Endodermal cell (in vitro differentiated cells): ENCODE results near the gene GRIK4. TPM values are rescaled to one million over a fixed set of nuclear protein-coding genes. Genes with fewer than 3 reads are reported as not detected.

Experiments
- DNase-seq: peaks from one replicate; pipeline ENCODE4 v3.0.0-alpha.2; 2017
- H3K27ac ChIP-seq: 2 replicates; pipeline ENCODE4 v1.5.1; 2013; ENCODE audit warnings: mild to moderate bottlenecking, low read depth, low read length, moderate library complexity
- H3K27me3 ChIP-seq: 2 replicates; pipeline ENCODE4 v1.6.1; 2013; ENCODE audit warnings: mild to moderate bottlenecking, low read length, moderate library complexity; ENCODE audit not compliant: insufficient read depth, control insufficient read depth, poor library complexity, severe bottlenecking
- H3K36me3 ChIP-seq: 2 replicates; pipeline ENCODE4 v1.7.0; 2013; ENCODE audit warnings: mild to moderate bottlenecking, low read length, moderate library complexity; ENCODE audit not compliant: control insufficient read depth, insufficient read depth
- H3K4me1 ChIP-seq: one replicate; pipeline ENCODE4 v1.7.0; 2013; ENCODE audit warnings: low read length; ENCODE audit not compliant: control insufficient read depth, insufficient read depth
- H3K4me3 ChIP-seq: 2 replicates; pipeline ENCODE4 v1.5.1; 2013; ENCODE audit warnings: mild to moderate bottlenecking, low read length, moderate library complexity
- H3K9ac ChIP-seq: 2 replicates; pipeline ENCODE4 v1.6.1; 2013; ENCODE audit warnings: mild to moderate bottlenecking, low read length, moderate library complexity; ENCODE audit not compliant: poor library complexity, severe bottlenecking; ENCODE audit errors: extremely low read depth
- H3K9me3 ChIP-seq: 2 replicates; pipeline ENCODE4 v1.6.1; 2013; ENCODE audit warnings: mild to moderate bottlenecking, low read length, moderate library complexity; ENCODE audit not compliant: control insufficient read depth
- H3K27ac Mint-ChIP-seq: 2 replicates; pipeline ENCODE4 v1.8.0; 2020; ENCODE audit warnings: mixed read lengths
- H3K27me3 Mint-ChIP-seq: 2 replicates; pipeline ENCODE4 v1.8.0; 2021; ENCODE audit warnings: mild to moderate bottlenecking, mixed read lengths; ENCODE audit not compliant: insufficient read depth
- H3K36me3 Mint-ChIP-seq: 2 replicates; pipeline ENCODE4 v1.8.0; 2020; ENCODE audit warnings: low read depth, mixed read lengths
- H3K4me1 Mint-ChIP-seq: 2 replicates; pipeline ENCODE4 v1.8.0; 2020; ENCODE audit warnings: mixed read lengths
- H3K4me3 Mint-ChIP-seq: 2 replicates; pipeline ENCODE4 v1.8.0; 2020; ENCODE audit warnings: mild to moderate bottlenecking, moderate library complexity, mixed read lengths
- H3K9me3 Mint-ChIP-seq: 2 replicates; pipeline ENCODE4 v1.8.0; 2020; ENCODE audit warnings: mild to moderate bottlenecking, mixed read lengths
- CTCF ChIP-seq: fragments of 200-600 bp; sonication (generic); conservative IDR thresholded peaks from 2 replicates; pipeline ENCODE4 v1.5.0; 2021; ENCODE audit warnings: antibody characterized with exemption, mild to moderate bottlenecking
- WGBS, 2 experiments: methylation state at CpG; one replicate each; pipeline versions ENCODE4 v1.1.5 to v1.1.7; 2013; ENCODE audit warnings: missing lambda C conversion rate in 2 of 2, mixed read lengths in 1 of 2; ENCODE audit not compliant: insufficient coverage in 1 of 2, insufficient read length in 1 of 2; 5-methylcytosine and 5-hydroxymethylcytosine counted together
- total RNA-seq, 2 donors: library from RNA; stranded (reverse); fragmentation: NEBNext Ultra II Directional in 1 of 2; extraction: Animal tissue kit (Norgen Biotek cat#: 25700) in 1 of 2; gene quantifications; 2 replicates in 1 of 2; 3 replicates in 1 of 2; pipeline ENCODE4 v1.2.1, GENCODE V29; 2021

The GRIK4 gene
- total RNA-seq, 2 donors from 2014 or later: 1.7 to 3.5 TPM

DNA sequence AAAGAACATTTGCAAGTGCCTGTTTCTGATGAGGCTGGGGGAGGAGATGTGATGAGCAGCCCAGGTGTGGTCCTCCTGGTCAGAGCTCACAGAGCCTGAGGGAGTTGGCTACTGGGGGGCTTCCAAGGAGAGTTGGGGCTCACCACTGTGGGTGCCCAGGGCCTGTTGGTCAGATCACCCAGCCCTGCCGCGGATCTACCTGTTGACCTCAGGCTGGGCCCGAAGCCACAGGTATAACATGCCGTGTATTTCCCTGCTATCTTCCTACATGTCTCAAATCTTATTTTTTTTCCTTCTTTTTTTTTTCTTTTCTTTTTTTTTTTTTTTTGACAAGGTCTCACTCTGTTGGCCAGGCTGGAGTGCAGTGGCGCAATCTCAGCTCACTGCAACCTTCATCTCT, 312.7 kb downstream of the GRIK4 start:
- H3K4me1 Mint-ChIP-seq: no peaks in the 10 kb centered on the region
- no peaks in the 10 kb centered on the region for H3K27me3 ChIP-seq
- H3K4me1 ChIP-seq: no peaks in the 10 kb centered on the region
- no peaks in the 10 kb centered on the region for H3K36me3 ChIP-seq
- H3K36me3 Mint-ChIP-seq: no peaks in the 10 kb centered on the region
- no peak for DNase-seq
- no peaks in the 10 kb centered on the region for H3K9me3 Mint-ChIP-seq
- H3K27ac ChIP-seq: no peak overlapping the region
- no peak overlapping the region for H3K4me3 ChIP-seq
- no peak overlapping the region for H3K9ac ChIP-seq
- H3K27me3 Mint-ChIP-seq: peaks cover 4% of the 10 kb centered on the region
- H3K27ac Mint-ChIP-seq: no peak overlapping the region
- WGBS, 2 experiments: 92 to 93% methylated on average over 5 of the region's 5 CpGs
- H3K4me3 Mint-ChIP-seq: no peak overlapping the region
- no peaks in the 10 kb centered on the region for H3K9me3 ChIP-seq
- TF ChIP-seq CTCF: no peak

DNA sequence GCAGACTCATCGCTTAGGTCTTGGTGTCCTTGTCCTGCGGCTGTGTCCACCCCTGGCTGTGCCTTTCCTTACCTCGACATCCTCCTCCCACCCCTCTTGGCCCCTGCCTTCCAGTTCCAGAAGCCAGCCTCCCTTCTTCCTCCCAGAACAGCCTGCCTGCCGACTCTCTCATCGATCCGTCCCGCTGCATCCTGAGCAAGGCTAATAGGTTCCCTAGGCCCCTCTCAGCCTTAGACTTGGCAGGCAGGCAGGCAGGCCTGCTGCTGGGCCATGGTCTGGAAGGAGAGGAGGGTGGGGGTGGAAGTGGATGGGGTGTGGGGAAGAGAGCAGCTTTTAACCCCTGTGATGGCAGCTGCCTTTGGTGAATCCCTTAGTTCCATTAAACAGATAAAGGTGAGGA, 315.6 kb downstream of the GRIK4 start:
- 90% methylated on average over 7 of the region's 7 CpGs; no CpG with 5 or more reads in 1 of the 2 experiments for WGBS, 2 experiments
- Mint-ChIP-seq H3K4me1 (no peaks in the 10 kb centered on the region), H3K4me3 (no peak overlapping the region), H3K9me3 (no peaks in the 10 kb centered on the region), H3K27me3 (peaks cover 4% of the 10 kb centered on the region), H3K36me3 (no peaks in the 10 kb centered on the region), H3K27ac (no peak overlapping the region)
- no peak overlapping the region for H3K9ac ChIP-seq
- H3K36me3 ChIP-seq: no peaks in the 10 kb centered on the region
- no peak for TF ChIP-seq CTCF
- no peak overlapping the region for H3K27ac ChIP-seq
- H3K9me3 ChIP-seq: no peaks in the 10 kb centered on the region
- no peaks in the 10 kb centered on the region for H3K4me1 ChIP-seq
- no peak for DNase-seq
- H3K27me3 ChIP-seq: no peaks in the 10 kb centered on the region
- H3K4me3 ChIP-seq: no peak overlapping the region

GRCh38 chr11:120827820-120828219, 316.3 kb downstream of the GRIK4 start:
- H3K9ac ChIP-seq: no peak overlapping the region
- H3K36me3 ChIP-seq: no peaks in the 10 kb centered on the region
- no peak overlapping the region for H3K4me3 ChIP-seq
- no peak overlapping the region for H3K27ac ChIP-seq
- H3K27me3 ChIP-seq: no peaks in the 10 kb centered on the region
- no peak for TF ChIP-seq CTCF
- peaks cover 4% of the 10 kb centered on the region for H3K27me3 Mint-ChIP-seq
- no peaks in the 10 kb centered on the region for H3K36me3 Mint-ChIP-seq
- H3K9me3 ChIP-seq: no peaks in the 10 kb centered on the region
- DNase-seq: no peak
- H3K4me3 Mint-ChIP-seq: no peak overlapping the region
- H3K4me1 Mint-ChIP-seq: no peaks in the 10 kb centered on the region
- H3K27ac Mint-ChIP-seq: no peak overlapping the region
- WGBS, 2 experiments: 89 to 90% methylated on average over 2 to 3 of the region's 3 CpGs
- no peaks in the 10 kb centered on the region for H3K9me3 Mint-ChIP-seq
- no peaks in the 10 kb centered on the region for H3K4me1 ChIP-seq
